Spinal cord (tissue), 10 donors: Measurements from ENCODE around the gene PIGO. TPM values are rescaled to one million over a fixed set of nuclear protein-coding genes. Genes with fewer than 3 reads are reported as not detected.

ENCODE experiments used
- DNase-seq, 6 donors: peaks; one replicate each; pipeline versions ENCODE4 v3.0.0 to v3.0.0-alpha.2; 2013 to 2015; ENCODE audit warnings: low spot score in 6 of 6, low read depth in 4 of 6
- H3K27ac ChIP-seq: one replicate; pipeline ENCODE4 v1.5.1; 2013; ENCODE audit warnings: low read depth, low read length, control low read depth
- H3K27me3 ChIP-seq: one replicate; pipeline ENCODE4 v1.6.1; 2013; ENCODE audit warnings: low read length; ENCODE audit not compliant: control insufficient read depth, insufficient read depth
- H3K36me3 ChIP-seq: one replicate; pipeline ENCODE4 v1.6.1; 2013; ENCODE audit warnings: low read length; ENCODE audit not compliant: control insufficient read depth, insufficient read depth
- H3K4me1 ChIP-seq: one replicate; pipeline ENCODE4 v1.6.1; 2013; ENCODE audit warnings: low read length; ENCODE audit not compliant: control insufficient read depth, insufficient read depth
- H3K4me3 ChIP-seq: one replicate; pipeline ENCODE4 v1.5.1; 2013; ENCODE audit warnings: low read depth, low read length, control low read depth
- H3K9me3 ChIP-seq: one replicate; pipeline ENCODE4 v1.6.1; 2013; ENCODE audit warnings: low read length; ENCODE audit not compliant: control insufficient read depth, insufficient read depth
- WGBS: methylation state at CpG from one replicate; pipeline ENCODE4 v1.1.5; 2013; ENCODE audit warnings: missing lambda C conversion rate; ENCODE audit not compliant: insufficient coverage; 5-methylcytosine and 5-hydroxymethylcytosine counted together
- polyA plus RNA-seq, 2 donors: library from polyadenylated mRNA; unstranded; fragments of 120-200 nt; gene quantifications; one replicate each; pipeline ENCODE4 v1.2.1, GENCODE V29; 2013; ENCODE audit not compliant: insufficient read length in 2 of 2
- total RNA-seq, 2 donors: library from RNA; depleted of rRNA in 1 of 2; stranded (reverse); fragments of 120-200 nt in 1 of 2; fragments of >200 nt in 1 of 2; gene quantifications; one replicate each; pipeline versions ENCODE4 v1.2.3 to v1.2.4, GENCODE V29; 2013 to 2014
- donor health status: healthy.

Gene PIGO
- total and polyA plus RNA-seq, 4 donors = 12.2 to 28.1 (median 20.3) TPM

- 4% methylated on average over 44 of the region's 54 CpGs for WGBS
- no peaks in the 10 kb centered on the region for H3K27me3 ChIP-seq
- H3K4me3 ChIP-seq = peak within 1 kb of the TSS; percentile 86
- H3K36me3 ChIP-seq = peaks cover 43% of the 10 kb centered on the region
- no peaks in the 10 kb centered on the region for H3K9me3 ChIP-seq
- peak; percentile 96 to 100 (median 98) for DNase-seq
- H3K27ac ChIP-seq = peak within 1 kb of the TSS; percentile 95
- peaks cover 14% of the 10 kb centered on the region for H3K4me1 ChIP-seq
Measured at GRCh38 chr9:35072461-35073278, 23.7 kb downstream of the PIGO start, which contains the start of gene VCP. Gene VCP, minus strand, starts transcription at chr9:35072625. Its CDS starts 272 bp downstream, at chr9:35072353.

DNA sequence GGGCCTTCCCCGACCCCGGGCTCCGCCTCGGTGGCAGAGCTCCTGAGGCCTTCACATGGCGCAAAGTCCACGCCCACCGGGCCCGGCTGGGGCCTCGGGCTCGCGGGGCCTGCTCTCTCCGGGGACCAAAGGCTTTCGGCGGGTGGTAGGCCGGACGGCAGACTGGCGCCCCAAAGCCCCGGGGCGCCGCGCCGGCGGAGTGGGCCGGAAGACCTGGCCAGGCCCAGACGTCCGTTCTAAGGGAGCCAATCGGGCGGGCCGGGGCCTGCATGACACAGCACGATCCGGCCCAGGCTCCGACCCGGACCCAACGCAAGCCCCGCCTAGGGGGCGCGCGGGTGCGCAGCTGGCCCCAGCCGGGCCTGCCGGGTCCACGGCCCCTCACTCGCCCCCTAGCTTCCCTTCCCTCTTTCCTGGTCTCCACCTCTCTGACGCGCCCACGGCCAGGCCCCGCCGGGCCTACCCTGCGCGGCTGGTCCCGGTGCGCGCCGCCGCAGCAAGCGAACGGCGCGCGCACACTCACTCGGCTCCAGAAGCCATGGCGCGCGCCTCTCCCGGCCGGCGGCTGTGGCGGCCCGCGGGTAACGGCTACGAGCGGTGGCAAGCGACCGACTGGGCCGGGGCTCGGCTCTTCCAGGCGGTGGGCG, 24.5 kb downstream of the PIGO start:
- Histone ChIP-seq H3K4me3 (peak overlapping the region; percentile 86), H3K4me1 (peaks cover 13% of the 10 kb centered on the region), H3K27ac (peak overlapping the region; percentile 95), H3K9me3 (no peaks in the 10 kb centered on the region), H3K27me3 (no peaks in the 10 kb centered on the region), H3K36me3 (peaks cover 47% of the 10 kb centered on the region)
- WGBS = 0% methylated on average over 79 of the region's 79 CpGs
- peak; percentile 38 to 89 (median 50) for DNase-seq

- Histone ChIP-seq H3K9me3 (no peaks in the 10 kb centered on the region), H3K27ac (peak overlapping the region; percentile 95), H3K4me1 (peaks cover 13% of the 10 kb centered on the region), H3K36me3 (peaks cover 47% of the 10 kb centered on the region), H3K4me3 (peak overlapping the region; percentile 86), H3K27me3 (no peaks in the 10 kb centered on the region)
- 0% methylated on average over 12 of the region's 20 CpGs for WGBS
- DNase-seq = no peak
Measured at GRCh38 chr9:35070823-35071813, 25.3 kb downstream of the PIGO start.

GRCh38 chr9:35069020-35069419, 27.4 kb downstream of the PIGO start:
- peaks cover 13% of the 10 kb centered on the region for H3K4me1 ChIP-seq
- whole genome bisulfite sequencing = 92% methylated on average over 3 of the region's 4 CpGs
- no peak overlapping the region for H3K27ac ChIP-seq
- no peak for DNase-seq
- peaks cover 46% of the 10 kb centered on the region for H3K36me3 ChIP-seq
- no peak overlapping the region for H3K4me3 ChIP-seq
- no peaks in the 10 kb centered on the region for H3K9me3 ChIP-seq
- no peaks in the 10 kb centered on the region for H3K27me3 ChIP-seq

DNA sequence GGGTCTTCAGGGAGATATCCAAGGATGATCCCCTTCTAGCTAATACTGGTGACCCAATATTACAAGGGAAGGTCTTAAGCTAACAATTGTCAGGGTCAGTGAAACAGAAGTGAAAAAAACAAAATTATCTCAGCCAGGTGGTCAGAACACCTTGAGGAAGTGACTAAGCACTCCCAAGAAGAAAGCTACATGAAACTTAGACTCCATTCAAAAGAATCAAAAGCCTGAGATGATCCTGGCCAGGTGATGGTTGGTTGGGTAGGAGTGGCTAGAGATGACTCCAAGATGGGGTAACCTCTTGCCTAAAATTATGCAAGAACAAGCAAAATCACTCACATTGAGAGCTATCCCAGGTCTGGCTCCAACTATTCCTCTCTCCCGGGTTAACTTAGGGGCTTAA, 29.3 kb downstream of the PIGO start:
- Histone ChIP-seq H3K27me3 (no peaks in the 10 kb centered on the region), H3K36me3 (peaks cover 60% of the 10 kb centered on the region), H3K27ac (no peak overlapping the region), H3K4me3 (no peak overlapping the region), H3K4me1 (peaks cover 13% of the 10 kb centered on the region), H3K9me3 (no peaks in the 10 kb centered on the region)
- no peak for DNase-seq
- WGBS = no CpG with 5 or more reads among the region's 1 CpG

GRCh38 chr9:35060548-35061207, 35.7 kb downstream of the PIGO start:
- H3K4me3 ChIP-seq = no peak overlapping the region
- peaks cover 88% of the 10 kb centered on the region for H3K36me3 ChIP-seq
- no peaks in the 10 kb centered on the region for H3K9me3 ChIP-seq
- H3K27ac ChIP-seq = no peak overlapping the region
- WGBS = 95% methylated on average over 9 of the region's 11 CpGs
- no peaks in the 10 kb centered on the region for H3K27me3 ChIP-seq
- no peaks in the 10 kb centered on the region for H3K4me1 ChIP-seq
- DNase-seq = no peak

- Histone ChIP-seq H3K27ac (no peak overlapping the region), H3K4me3 (no peak overlapping the region), H3K4me1 (no peaks in the 10 kb centered on the region), H3K9me3 (no peaks in the 10 kb centered on the region), H3K36me3 (peaks cover 83% of the 10 kb centered on the region), H3K27me3 (no peaks in the 10 kb centered on the region)
- DNase-seq = no peak
- WGBS = 100% methylated on average over 8 of the region's 10 CpGs
Measured at GRCh38 chr9:35059438-35059837, 37.0 kb downstream of the PIGO start.

GRCh38 chr9:35057271-35057620, 39.1 kb downstream of the PIGO start:
- H3K27me3 ChIP-seq = no peaks in the 10 kb centered on the region
- H3K4me1 ChIP-seq = no peaks in the 10 kb centered on the region
- no peak overlapping the region for H3K4me3 ChIP-seq
- WGBS = over 99% methylated on average over 8 of the region's 8 CpGs
- H3K27ac ChIP-seq = no peak overlapping the region
- no peaks in the 10 kb centered on the region for H3K9me3 ChIP-seq
- no peak for DNase-seq
- peaks cover 72% of the 10 kb centered on the region for H3K36me3 ChIP-seq
